Adrenal gland (tissue), 12 donors: ENCODE results near the gene TBX15. TPM values are rescaled to one million over a fixed set of nuclear protein-coding genes. Genes with fewer than 3 reads are reported as not detected.

Source experiments
- DNase-seq, 7 donors: peaks; one replicate each; pipeline ENCODE4 v3.0.0-alpha.2; 2019 to 2020
- H3K27ac ChIP-seq, 5 donors: fragments of 200-600 bp; sonication (generic) in 4 of 5; 1 replicate in 3 of 5; 2 replicates in 2 of 5; pipeline versions ENCODE4 v1.5.1 to v1.8.0; 2016 to 2020; ENCODE audit warnings: mild to moderate bottlenecking in 1 of 5
- H3K27me3 ChIP-seq: fragments of 200-600 bp; 2 replicates; pipeline ENCODE4 v1.8.0; 2021
- H3K36me3 ChIP-seq, 2 donors: fragments of 200-600 bp; replicated peaks in 1 of 2; 1 replicate in 1 of 2; 2 replicates in 1 of 2; pipeline versions ENCODE4 v1.5.1 to v1.8.0; 2018 to 2022
- H3K4me1 ChIP-seq, 2 donors: fragments of 200-600 bp; replicated peaks in 1 of 2; 1 replicate in 1 of 2; 2 replicates in 1 of 2; pipeline versions ENCODE4 v1.5.1 to v1.8.0; 2018 to 2021
- H3K4me3 ChIP-seq, 4 donors: fragments of 200-600 bp; sonication (generic) in 3 of 4; one replicate each; pipeline ENCODE4 v1.5.1; 2016 to 2018
- H3K9me3 ChIP-seq, 3 donors: fragments of 200-600 bp; sonication (generic) in 1 of 3; replicated peaks in 1 of 3; 1 replicate in 2 of 3; 2 replicates in 1 of 3; pipeline versions ENCODE4 v1.5.1 to v1.8.0; 2016 to 2021
- POLR2A ChIP-seq, 2 donors: fragments of 450-650 bp; IDR thresholded peaks; one replicate each; pipeline ENCODE4 v1.6.1; 2017; ENCODE audit warnings: antibody characterized with exemption in 2 of 2, mild to moderate bottlenecking in 2 of 2, moderate library complexity in 1 of 2
- WGBS, 4 donors: extraction: QIAGEN DNeasy Blood & Tissue Kit in 2 of 4; methylation state at CpG; one replicate each; pipeline versions ENCODE4 v1.1.5 to v1.1.7; 2013 to 2017; 5-methylcytosine and 5-hydroxymethylcytosine counted together
- intact Hi-C, 2 donors: fragments of 100-400 bp; cut with DNase I; formaldehyde crosslinking; loops; one replicate each; pipeline versions ENCODE4 v1.14.1 to v1.15.0; 2022 to 2023
- polyA plus RNA-seq, 3 donors: library from polyadenylated mRNA; stranded (reverse); fragments of 200-250 nt in 2 of 3; fragments of 350-450 nt in 1 of 3; fragmentation: Illumina TruSeq in 1 of 3; extraction: RNeasy Lipid Tissue Mini Kit (QIAGEN cat#74804) in 1 of 3; gene quantifications; one replicate each; pipeline ENCODE4 v1.2.3, GENCODE V29; 2013 to 2014
- total RNA-seq, 9 donors: library from RNA; depleted of rRNA in 4 of 9; stranded (reverse); fragments of >200 nt in 4 of 9; fragments of 120-200 nt in 1 of 9; fragmentation: NEBNext Ultra II Directional in 1 of 9; extraction: Animal tissue kit (Norgen Biotek cat#: 25700) in 1 of 9; gene quantifications; one replicate each; pipeline versions ENCODE4 v1.1.0 to v1.2.4, GENCODE V29; 2013 to 2023
- TF ChIP-seq, protein P1 (sequence below), 6 experiments: fragments of 450-650 bp in 4 of 6; fragments of 200-600 bp in 2 of 6; sonication (generic) in 1 of 6; IDR thresholded peaks; 1 replicate in 5 of 6; 2 replicates in 1 of 6; pipeline versions ENCODE4 v1.5.1 to v1.8.0; 2016 to 2021; ENCODE audit warnings: antibody characterized with exemption in 6 of 6, mild to moderate bottlenecking in 2 of 6, moderate library complexity in 1 of 6
- donor health status: healthy with polysubstance abuse.
- donor health status: Bipolar disorder and iron deficiency.
- donor health status: DM: yes; HTN: yes; CAD: no.
- donor health status: DM: no; HTN: no; CAD: no.
- donor health status: DM: no; HTN: no; CAD: no.
- donor health status: DM: yes; HTN: yes; CAD: no.

The TBX15 gene
- total and polyA plus RNA-seq, 12 donors = 0.06 to 0.48 (median 0.15) TPM; not detected in 2

DNA sequence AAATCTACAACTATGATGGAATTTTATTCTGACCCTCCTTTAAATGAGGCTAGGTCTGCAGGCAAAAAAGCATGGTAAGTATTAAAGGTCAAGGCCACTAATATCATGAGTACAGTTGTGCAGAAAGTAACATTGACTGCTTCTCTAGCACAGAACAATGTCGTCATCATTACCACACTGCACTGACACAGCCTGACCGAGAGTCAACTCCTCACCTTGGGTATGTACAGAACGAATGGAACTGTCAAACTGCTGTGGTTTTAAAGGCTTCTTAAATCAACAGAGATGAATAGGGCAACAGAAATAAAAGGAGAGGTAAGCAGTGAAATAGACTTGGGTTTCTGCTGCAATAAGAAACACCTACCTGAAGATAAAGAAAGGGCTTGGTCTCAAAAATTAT, 88.8 kb downstream of the TBX15 start:
- no peak for DNase-seq
- WGBS, 4 donors = 39 to 45% (median 42%) methylated on average over 3 of the region's 3 CpGs
- intact Hi-C loops = no loop called here

DNA sequence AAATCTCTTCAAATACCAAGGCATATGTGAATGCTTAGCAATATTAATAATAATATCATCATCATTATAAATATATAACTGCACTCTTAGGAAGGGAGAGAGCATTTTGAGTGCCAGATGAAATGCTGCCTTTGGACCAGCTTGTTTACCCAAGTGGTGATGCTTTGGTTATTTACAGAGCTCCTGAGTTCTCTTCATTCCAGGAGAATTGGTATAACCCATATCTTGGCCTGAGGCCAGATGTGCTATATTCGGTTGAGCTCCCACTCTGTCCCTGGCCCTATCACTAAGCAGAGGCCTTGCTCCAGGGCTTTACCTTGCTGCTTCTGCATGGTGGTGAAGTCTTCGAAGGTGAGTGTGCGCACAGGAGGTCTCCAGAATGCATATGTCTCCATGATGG, 89.4 kb downstream of the TBX15 start:
- TF ChIP-seq POLR2A (IDR thresholded peaks at IDR 0.05) = no peak
- TF ChIP-seq, protein P1, sequence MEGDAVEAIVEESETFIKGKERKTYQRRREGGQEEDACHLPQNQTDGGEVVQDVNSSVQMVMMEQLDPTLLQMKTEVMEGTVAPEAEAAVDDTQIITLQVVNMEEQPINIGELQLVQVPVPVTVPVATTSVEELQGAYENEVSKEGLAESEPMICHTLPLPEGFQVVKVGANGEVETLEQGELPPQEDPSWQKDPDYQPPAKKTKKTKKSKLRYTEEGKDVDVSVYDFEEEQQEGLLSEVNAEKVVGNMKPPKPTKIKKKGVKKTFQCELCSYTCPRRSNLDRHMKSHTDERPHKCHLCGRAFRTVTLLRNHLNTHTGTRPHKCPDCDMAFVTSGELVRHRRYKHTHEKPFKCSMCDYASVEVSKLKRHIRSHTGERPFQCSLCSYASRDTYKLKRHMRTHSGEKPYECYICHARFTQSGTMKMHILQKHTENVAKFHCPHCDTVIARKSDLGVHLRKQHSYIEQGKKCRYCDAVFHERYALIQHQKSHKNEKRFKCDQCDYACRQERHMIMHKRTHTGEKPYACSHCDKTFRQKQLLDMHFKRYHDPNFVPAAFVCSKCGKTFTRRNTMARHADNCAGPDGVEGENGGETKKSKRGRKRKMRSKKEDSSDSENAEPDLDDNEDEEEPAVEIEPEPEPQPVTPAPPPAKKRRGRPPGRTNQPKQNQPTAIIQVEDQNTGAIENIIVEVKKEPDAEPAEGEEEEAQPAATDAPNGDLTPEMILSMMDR (IDR thresholded peaks at IDR 0.05) = no peak
- intact Hi-C loops = no loop called here
- H3K27ac ChIP-seq = no peak overlapping the region
- H3K36me3 ChIP-seq = no peaks in the 10 kb centered on the region
- no peaks in the 10 kb centered on the region for H3K27me3 ChIP-seq
- H3K9me3 ChIP-seq = no peaks in the 10 kb centered on the region
- H3K4me1 ChIP-seq = no peaks in the 10 kb centered on the region
- no peak overlapping the region for H3K4me3 ChIP-seq
- no peak for DNase-seq
- WGBS, 4 donors = 77 to 85% (median 79%) methylated on average over 3 of the region's 3 CpGs

More for the DNA sequence above, 88.8 kb downstream of the TBX15 start:
- no peak for TF ChIP-seq POLR2A (IDR thresholded peaks at IDR 0.05)
- TF ChIP-seq, protein P1 (IDR thresholded peaks at IDR 0.05) = no peak
- Histone ChIP-seq H3K27ac (no peak overlapping the region), H3K36me3 (no peaks in the 10 kb centered on the region), H3K4me1 (no peaks in the 10 kb centered on the region), H3K4me3 (no peak overlapping the region), H3K27me3 (no peaks in the 10 kb centered on the region), H3K9me3 (no peaks in the 10 kb centered on the region)

DNA sequence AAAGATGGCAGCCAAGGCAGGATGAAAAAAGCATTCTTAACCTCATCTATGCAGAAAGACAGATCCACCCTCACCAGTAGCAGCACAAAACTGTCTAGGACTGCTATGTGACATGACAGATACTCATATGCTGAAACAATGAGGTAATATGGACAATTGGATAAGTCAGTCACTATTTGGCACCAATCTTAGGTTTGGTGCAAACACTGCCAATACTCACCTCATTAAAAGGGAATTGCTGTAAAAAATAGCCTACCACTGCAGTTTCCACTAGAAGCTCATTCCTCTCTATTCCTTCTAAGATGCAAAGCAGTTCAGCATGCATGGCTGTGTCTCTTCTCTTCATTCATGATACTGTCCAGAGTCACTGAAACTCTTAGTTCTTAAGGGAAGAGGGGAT, 91.7 kb downstream of the TBX15 start:
- H3K4me3 ChIP-seq = no peak overlapping the region
- DNase-seq = no peak
- H3K27ac ChIP-seq = no peak overlapping the region
- no peaks in the 10 kb centered on the region for H3K36me3 ChIP-seq
- no peaks in the 10 kb centered on the region for H3K4me1 ChIP-seq
- no peaks in the 10 kb centered on the region for H3K9me3 ChIP-seq
- TF ChIP-seq, protein P1 (IDR thresholded peaks at IDR 0.05) = no peak
- TF ChIP-seq POLR2A (IDR thresholded peaks at IDR 0.05) = no peak
- intact Hi-C loops = no loop called here
- no peaks in the 10 kb centered on the region for H3K27me3 ChIP-seq

DNA sequence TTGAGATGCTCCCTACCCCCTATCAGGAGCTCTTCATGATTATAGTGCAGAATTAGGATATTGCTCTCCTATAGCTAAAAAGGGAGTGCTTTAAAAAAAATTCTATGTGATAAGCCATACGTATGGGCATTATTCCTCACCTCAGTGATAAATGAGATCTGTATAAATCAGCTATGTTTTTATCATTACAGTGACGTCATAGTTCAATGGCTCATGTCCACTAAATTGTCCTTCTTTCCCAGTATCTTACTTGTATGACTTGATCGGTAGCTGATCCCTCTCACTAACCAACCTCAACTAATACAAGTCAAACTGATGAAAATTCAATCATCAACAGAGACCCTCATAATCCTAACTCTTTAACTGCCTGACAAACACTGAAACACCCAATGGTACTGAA, 93.3 kb downstream of the TBX15 start:
- Histone ChIP-seq H3K36me3 (no peaks in the 10 kb centered on the region), H3K27me3 (no peaks in the 10 kb centered on the region), H3K4me3 (no peak overlapping the region), H3K27ac (no peak overlapping the region), H3K4me1 (no peaks in the 10 kb centered on the region), H3K9me3 (no peaks in the 10 kb centered on the region)
- no peak for TF ChIP-seq POLR2A (IDR thresholded peaks at IDR 0.05)
- TF ChIP-seq, protein P1 (IDR thresholded peaks at IDR 0.05) = no peak
- intact Hi-C loops = no loop called here
- WGBS, 4 donors = 67 to 73% (median 72%) methylated on average over 3 of the region's 3 CpGs
- no peak for DNase-seq
